Lower leg skin (tissue), 4 donors: ENCODE results near the gene UNC5A. TPM values are rescaled to one million over a fixed set of nuclear protein-coding genes. Genes with fewer than 3 reads are reported as not detected.

ENCODE experiments used
- DNase-seq, 2 donors: peaks; one replicate each; pipeline ENCODE4 v3.0.0-alpha.2; 2019; ENCODE audit warnings: low spot score in 2 of 2
- H3K4me3 ChIP-seq: fragments of 200-600 bp; sonication (generic); 2 replicates; pipeline ENCODE4 v1.5.1; 2017; ENCODE audit warnings: mild to moderate bottlenecking, low read depth; ENCODE audit not compliant: poor library complexity, severe bottlenecking
- POLR2A ChIP-seq, 2 donors: fragments of 450-650 bp; IDR thresholded peaks; one replicate each; pipeline ENCODE4 v1.6.1; 2016 to 2017; ENCODE audit warnings: antibody characterized with exemption in 2 of 2, mild to moderate bottlenecking in 1 of 2, moderate library complexity in 1 of 2
- WGBS, 2 donors: methylation state at CpG; one replicate each; pipeline ENCODE4 v1.1.5; 2018; 5-methylcytosine and 5-hydroxymethylcytosine counted together
- intact Hi-C: fragments of 100-400 bp; cut with DNase I; formaldehyde crosslinking; loops from one replicate; pipeline ENCODE4 v1.15.0; 2023; ENCODE audit warnings: low total_unique reads
- total RNA-seq, 4 donors: library from RNA; depleted of rRNA; stranded (reverse); fragments of >200 nt; gene quantifications; one replicate each; pipeline ENCODE4 v1.1.0, GENCODE V29; 2016
- TF ChIP-seq, protein P1 (sequence below), 3 donors: fragments of 450-650 bp; IDR thresholded peaks; one replicate each; pipeline ENCODE4 v1.5.1; 2016; ENCODE audit warnings: antibody characterized with exemption in 3 of 3, mild to moderate bottlenecking in 3 of 3, moderate library complexity in 2 of 3

Gene UNC5A
- total RNA-seq, 4 donors from 2014 or later, result 0.13 to 0.25 (median 0.23) TPM; not detected in 1

- no peak for TF ChIP-seq POLR2A (IDR thresholded peaks at IDR 0.05)
- TF ChIP-seq, protein P1, sequence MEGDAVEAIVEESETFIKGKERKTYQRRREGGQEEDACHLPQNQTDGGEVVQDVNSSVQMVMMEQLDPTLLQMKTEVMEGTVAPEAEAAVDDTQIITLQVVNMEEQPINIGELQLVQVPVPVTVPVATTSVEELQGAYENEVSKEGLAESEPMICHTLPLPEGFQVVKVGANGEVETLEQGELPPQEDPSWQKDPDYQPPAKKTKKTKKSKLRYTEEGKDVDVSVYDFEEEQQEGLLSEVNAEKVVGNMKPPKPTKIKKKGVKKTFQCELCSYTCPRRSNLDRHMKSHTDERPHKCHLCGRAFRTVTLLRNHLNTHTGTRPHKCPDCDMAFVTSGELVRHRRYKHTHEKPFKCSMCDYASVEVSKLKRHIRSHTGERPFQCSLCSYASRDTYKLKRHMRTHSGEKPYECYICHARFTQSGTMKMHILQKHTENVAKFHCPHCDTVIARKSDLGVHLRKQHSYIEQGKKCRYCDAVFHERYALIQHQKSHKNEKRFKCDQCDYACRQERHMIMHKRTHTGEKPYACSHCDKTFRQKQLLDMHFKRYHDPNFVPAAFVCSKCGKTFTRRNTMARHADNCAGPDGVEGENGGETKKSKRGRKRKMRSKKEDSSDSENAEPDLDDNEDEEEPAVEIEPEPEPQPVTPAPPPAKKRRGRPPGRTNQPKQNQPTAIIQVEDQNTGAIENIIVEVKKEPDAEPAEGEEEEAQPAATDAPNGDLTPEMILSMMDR (IDR thresholded peaks at IDR 0.05), result no peak
- intact Hi-C loops, result no loop called here
- DNase-seq, result no peak
- H3K4me3 ChIP-seq, result no peak overlapping the region
- 90 to 94% methylated on average over 8 of the region's 8 CpGs for WGBS, 2 donors
These were observed 39.9 kb upstream of the UNC5A start for GRCh38 chr5:176770431-176770830.

GRCh38 chr5:176771102-176771845 is 39.1 kb upstream of the UNC5A start:
- DNase-seq, result peak in 1 of 2 donors; percentile 31
- intact Hi-C loops, result no loop called here
- TF ChIP-seq POLR2A (IDR thresholded peaks at IDR 0.05), result no peak
- TF ChIP-seq, protein P1 (IDR thresholded peaks at IDR 0.05), result no peak
- no peak overlapping the region for H3K4me3 ChIP-seq
- 80 to 81% methylated on average over 8 of the region's 8 CpGs for WGBS, 2 donors

GRCh38 chr5:176772271-176773210 is 37.8 kb upstream of the UNC5A start:
- no peak overlapping the region for H3K4me3 ChIP-seq
- WGBS, 2 donors, result 70 to 72% methylated on average over 13 of the region's 13 CpGs
- TF ChIP-seq, protein P1 (IDR thresholded peaks at IDR 0.05), result no peak
- TF ChIP-seq POLR2A (IDR thresholded peaks at IDR 0.05), result no peak
- intact Hi-C loops, result no loop called here
- peak in 1 of 2 donors; percentile 72 for DNase-seq

- WGBS, 2 donors, result 80 to 89% methylated on average over 16 of the region's 16 CpGs
- intact Hi-C loops, result no loop called here
- TF ChIP-seq, protein P1 (IDR thresholded peaks at IDR 0.05), result no peak
- TF ChIP-seq POLR2A (IDR thresholded peaks at IDR 0.05), result no peak
- no peak overlapping the region for H3K4me3 ChIP-seq
- peak in 1 of 2 donors; percentile 70 for DNase-seq
These were observed 36.8 kb upstream of the UNC5A start for GRCh38 chr5:176773408-176774035.

- H3K4me3 ChIP-seq, result no peak overlapping the region
- peak in 1 of 2 donors; percentile 65 for DNase-seq
- WGBS, 2 donors, result 42 to 44% methylated on average over 23 of the region's 24 CpGs
- intact Hi-C loops, result no loop called here
- TF ChIP-seq, protein P1 (IDR thresholded peaks at IDR 0.05), result no peak
- TF ChIP-seq POLR2A (IDR thresholded peaks at IDR 0.05), result no peak
These were observed 35.9 kb upstream of the UNC5A start for GRCh38 chr5:176774216-176775171.
